Activated naive CD8-positive, alpha-beta T cell treated with anti-CD3 and anti-CD28 coated beads, Interleukin-2, amount 50 U/mL, for 24 hours (primary cell): ENCODE results near the gene TYROBP.
"Not testable (repeated sequence)": the region's sequence is repeated elsewhere in the genome, so short reads cannot be mapped to it uniquely, and the experiment has no call there.

ENCODE experiments used
- ATAC-seq: fragments of 150-1000 bp; cut with Tn5 transposase; one replicate; pipeline ENCODE4 v1.10.0; 2021
- DNase-seq: peaks from one replicate; pipeline ENCODE4 v3.0.0; 2021
- H3K27ac Mint-ChIP-seq: one replicate; pipeline ENCODE4 v1.8.0; 2021; ENCODE audit warnings: mild to moderate bottlenecking, mixed read lengths
- H3K27me3 Mint-ChIP-seq: one replicate; pipeline ENCODE4 v1.8.0; 2021; ENCODE audit warnings: mixed read lengths
- H3K36me3 Mint-ChIP-seq: one replicate; pipeline ENCODE4 v1.8.0; 2021; ENCODE audit warnings: low read depth, mixed read lengths
- H3K4me1 Mint-ChIP-seq: one replicate; pipeline ENCODE4 v1.8.0; 2021; ENCODE audit warnings: mixed read lengths
- H3K4me3 Mint-ChIP-seq: one replicate; pipeline ENCODE4 v1.8.0; 2021; ENCODE audit warnings: mild to moderate bottlenecking, moderate library complexity, mixed read lengths
- H3K9me3 Mint-ChIP-seq: one replicate; pipeline ENCODE4 v1.8.0; 2021; ENCODE audit warnings: mixed read lengths

TYROBP gene

DNA sequence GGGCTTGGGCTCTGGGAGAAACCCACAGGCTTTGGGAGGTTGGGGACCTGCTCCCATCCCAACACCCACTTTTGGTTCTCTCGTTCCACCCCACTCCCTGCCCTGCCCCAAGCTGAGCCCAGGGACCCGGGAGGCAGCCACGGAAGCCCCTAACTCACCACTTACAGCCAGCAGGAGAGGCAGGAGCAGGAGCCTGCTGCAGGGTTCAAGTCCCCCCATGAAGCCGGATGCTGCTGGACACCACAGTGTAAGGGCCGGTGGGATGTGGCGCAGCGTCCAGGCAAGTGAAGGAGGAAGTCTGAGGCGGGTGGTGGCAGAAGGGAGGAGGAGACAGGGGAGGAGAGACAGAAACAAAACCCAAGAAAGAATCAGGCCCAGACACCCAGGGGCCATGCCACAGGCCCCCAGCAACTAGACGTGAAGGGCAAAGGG is at the start of gene TYROBP:
TSS of gene TYROBP (minus strand) at position 286 of the 432 bp plus-strand sequence. CDS start at position 219, 67 bp downstream.
- no peak for ATAC-seq
- Mint-ChIP-seq H3K27ac (peak within 1 kb of the TSS; percentile 69), H3K36me3 (peaks cover 4% of the 10 kb centered on the region), H3K4me3 (peak within 1 kb of the TSS; percentile 36), H3K9me3 (no peaks in the 10 kb centered on the region), H3K4me1 (peaks cover 56% of the 10 kb centered on the region), H3K27me3 (no peaks in the 10 kb centered on the region)
- DNase-seq: no peak

DNA sequence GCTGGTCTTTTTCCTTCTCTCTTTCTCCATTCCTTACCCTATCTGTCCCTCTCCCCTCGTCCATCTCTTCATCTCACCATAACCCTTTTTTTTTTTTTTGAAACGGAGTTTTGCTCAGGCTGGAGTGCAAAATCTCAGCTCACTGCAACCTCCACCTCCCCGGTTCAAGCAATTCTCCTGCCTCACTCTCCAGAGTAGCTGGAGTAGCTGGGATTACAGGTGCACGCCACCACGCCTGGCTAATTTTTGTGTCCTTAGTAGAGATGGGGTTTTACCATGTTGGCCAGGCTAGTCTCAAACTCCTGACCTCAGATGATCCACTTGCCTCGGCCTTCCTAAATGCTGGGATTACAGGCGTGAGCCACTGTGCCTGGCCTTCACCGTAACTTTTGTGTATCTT is 49.3 kb upstream of the TYROBP start:
- not testable (repeated sequence) for H3K27ac Mint-ChIP-seq, H3K9me3 Mint-ChIP-seq, DNase-seq

DNA sequence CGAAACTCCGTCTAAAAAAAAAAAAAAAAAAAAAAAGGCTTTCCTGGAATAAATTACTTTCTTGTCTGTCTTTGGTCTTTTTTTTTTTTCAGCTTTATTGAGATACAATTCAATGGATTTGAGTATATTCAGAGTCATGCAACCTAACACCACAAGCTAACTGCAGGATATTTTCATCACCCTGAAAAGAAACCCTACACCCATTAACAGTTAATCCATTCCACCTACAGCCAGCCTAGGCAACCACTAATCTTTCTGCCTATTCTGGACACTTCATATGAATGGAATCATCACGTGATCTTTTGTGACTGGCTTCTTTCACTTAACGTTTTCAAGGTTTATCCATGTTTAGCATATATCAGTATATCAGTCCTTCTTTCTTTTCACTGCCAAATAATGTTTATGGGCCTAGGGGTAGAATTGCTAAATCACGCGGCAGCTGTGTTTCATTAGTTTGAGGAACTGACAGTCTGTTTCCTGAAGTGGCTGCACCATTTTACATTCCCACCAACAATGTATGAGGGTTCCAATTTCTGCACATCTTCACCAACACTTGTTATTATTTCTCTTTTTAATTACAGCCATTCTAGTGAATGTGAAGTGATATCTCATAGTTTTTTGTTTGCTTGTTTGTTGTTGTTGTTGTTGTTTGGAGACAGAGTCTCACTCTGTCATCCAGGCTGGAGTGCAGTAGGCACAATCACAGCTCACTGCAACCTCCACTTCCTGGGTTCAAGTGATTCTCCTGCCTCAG is 48.0 kb upstream of the TYROBP start:
- Mint-ChIP-seq H3K27me3 (peaks cover 12% of the 10 kb centered on the region), H3K4me1 (peaks cover 42% of the 10 kb centered on the region), H3K36me3 (no peaks in the 10 kb centered on the region), H3K27ac (no peak overlapping the region), H3K9me3 (no peaks in the 10 kb centered on the region), H3K4me3 (no peak overlapping the region)
- ATAC-seq: no peak
- no peak for DNase-seq

More for the DNA sequence above, 49.3 kb upstream of the TYROBP start:
- Mint-ChIP-seq H3K4me1 (peaks cover 39% of the 10 kb centered on the region), H3K27me3 (peaks cover 12% of the 10 kb centered on the region)
- not testable (repeated sequence) for H3K36me3 Mint-ChIP-seq, H3K4me3 Mint-ChIP-seq, ATAC-seq

- H3K9me3 Mint-ChIP-seq: no peaks in the 10 kb centered on the region
- H3K4me1 Mint-ChIP-seq: peaks cover 23% of the 10 kb centered on the region
- DNase-seq: no peak
- H3K36me3 Mint-ChIP-seq: no peaks in the 10 kb centered on the region
- no peak for ATAC-seq
- H3K27ac Mint-ChIP-seq: no peak overlapping the region
- no peak overlapping the region for H3K4me3 Mint-ChIP-seq
- no peaks in the 10 kb centered on the region for H3K27me3 Mint-ChIP-seq
Measured at GRCh38 chr19:35949131-35949530, 41.0 kb upstream of the TYROBP start.

DNA sequence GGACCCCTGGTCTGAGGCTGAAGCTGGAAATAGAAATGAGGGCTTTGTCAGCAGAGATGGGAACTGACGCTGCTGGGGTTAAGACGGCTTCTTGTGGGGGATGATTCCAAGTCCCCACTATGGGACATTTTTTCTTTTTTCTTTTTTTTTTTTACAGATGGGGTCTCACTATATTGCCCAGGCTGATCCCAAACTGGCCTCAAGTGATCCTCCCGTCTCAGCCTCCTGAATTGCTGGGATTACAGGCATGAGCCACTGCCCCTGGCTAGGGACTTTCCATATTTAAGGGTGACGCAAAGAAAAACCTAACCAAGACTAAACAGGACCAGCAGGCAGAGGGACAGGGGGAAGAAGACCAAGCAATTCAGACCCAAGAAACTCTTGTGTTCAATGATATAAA is 38.1 kb upstream of the TYROBP start:
- Mint-ChIP-seq H3K4me3 (no peak overlapping the region), H3K9me3 (no peaks in the 10 kb centered on the region), H3K36me3 (peaks cover 2% of the 10 kb centered on the region), H3K4me1 (peaks cover 6% of the 10 kb centered on the region), H3K27me3 (no peaks in the 10 kb centered on the region), H3K27ac (no peak overlapping the region)
- DNase-seq (no peak), ATAC-seq (no peak)

DNA sequence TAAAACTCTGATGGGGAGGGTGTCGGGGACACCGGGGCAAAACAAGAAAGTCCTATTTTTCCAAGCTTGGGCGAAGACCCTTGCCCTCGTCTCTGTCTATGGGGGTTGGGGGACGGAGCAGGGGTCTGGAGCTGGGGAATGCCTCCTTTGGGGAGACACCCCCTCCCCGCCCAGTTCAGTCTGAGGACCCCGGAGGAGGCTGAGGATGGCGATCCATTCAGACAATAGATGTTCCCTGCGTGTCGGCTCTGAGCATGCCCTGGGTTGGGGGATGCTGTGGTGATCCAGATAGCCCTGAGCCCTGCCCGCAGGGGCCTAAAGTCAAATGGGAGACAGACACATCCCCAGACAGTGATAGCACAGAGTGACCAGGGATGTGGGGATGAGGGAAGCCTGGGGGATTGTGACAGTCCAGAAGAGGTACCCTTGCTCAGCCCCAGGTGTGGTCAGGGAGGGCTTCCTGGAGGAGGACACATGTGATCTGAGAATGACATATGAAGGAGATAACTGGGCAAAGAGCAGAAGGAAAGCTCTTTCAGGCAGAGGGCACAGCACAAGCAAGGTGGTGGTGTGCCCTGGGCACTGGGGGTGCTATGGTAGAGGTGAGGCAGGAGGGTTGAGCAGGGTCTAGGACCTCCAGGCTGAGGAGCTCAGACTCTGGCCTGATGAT is 37.2 kb upstream of the TYROBP start:
- DNase-seq (no peak), ATAC-seq (no peak)
- no peak overlapping the region for H3K4me3 Mint-ChIP-seq
- no peak overlapping the region for H3K27ac Mint-ChIP-seq
- H3K4me1 Mint-ChIP-seq: peaks cover 6% of the 10 kb centered on the region
- no peaks in the 10 kb centered on the region for H3K27me3 Mint-ChIP-seq
- peaks cover 2% of the 10 kb centered on the region for H3K36me3 Mint-ChIP-seq
- no peaks in the 10 kb centered on the region for H3K9me3 Mint-ChIP-seq

GRCh38 chr19:35944556-35944955 is 36.5 kb upstream of the TYROBP start:
- H3K27ac Mint-ChIP-seq: no peak overlapping the region
- ATAC-seq: no peak

DNA sequence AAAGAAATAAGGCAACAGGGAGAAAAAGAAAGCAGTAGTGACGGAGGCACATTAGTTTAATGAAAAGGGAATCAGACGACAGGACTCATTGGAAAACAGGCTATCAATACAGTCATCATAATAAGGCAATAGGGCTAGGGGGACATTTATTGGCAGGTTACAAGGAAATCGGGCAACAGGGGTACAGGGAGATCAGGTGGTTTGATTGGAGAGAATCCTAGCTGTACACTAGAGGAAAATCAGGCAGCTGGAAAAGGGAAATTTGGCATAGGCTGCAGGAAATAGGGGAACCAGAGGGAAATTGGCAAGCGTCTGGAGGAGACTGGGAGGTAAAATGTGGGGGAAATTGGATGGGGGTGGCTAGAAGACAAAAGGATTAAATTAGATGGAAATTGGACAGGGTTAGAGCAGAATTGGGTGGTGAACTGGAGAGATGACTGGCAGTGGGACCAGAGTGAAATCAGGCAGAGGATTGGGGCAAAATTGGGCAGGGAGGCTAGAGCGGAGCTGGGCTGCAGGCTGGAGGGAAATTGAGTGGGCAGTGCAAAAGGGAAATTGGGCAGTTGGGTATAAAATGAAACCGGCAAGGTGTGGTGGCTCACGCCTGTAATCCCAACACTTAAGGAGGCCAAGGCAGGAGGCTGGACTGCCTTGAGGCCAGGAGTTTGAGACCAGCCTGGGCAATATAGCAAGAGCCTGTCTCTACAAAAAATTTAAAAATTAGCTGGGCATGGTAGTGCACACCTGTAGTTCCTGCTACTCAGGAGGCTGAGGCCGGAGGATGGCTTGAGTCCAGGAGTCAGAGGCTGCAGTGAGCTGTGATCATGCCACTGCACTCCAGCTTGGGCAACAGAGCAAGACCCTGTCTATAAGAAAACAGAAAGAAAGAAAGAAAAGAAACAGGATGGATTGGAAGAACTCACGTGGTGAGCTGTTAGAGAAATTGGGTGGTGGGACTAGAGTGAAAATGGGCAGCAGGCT is 35.5 kb upstream of the TYROBP start:
- H3K27ac Mint-ChIP-seq: no peak overlapping the region
- no peaks in the 10 kb centered on the region for H3K9me3 Mint-ChIP-seq
- DNase-seq: no peak

More at GRCh38 chr19:35944556-35944955, 36.5 kb upstream of the TYROBP start:
- Mint-ChIP-seq H3K4me3 (no peak overlapping the region), H3K9me3 (no peaks in the 10 kb centered on the region), H3K4me1 (peaks cover 6% of the 10 kb centered on the region), H3K36me3 (peaks cover 2% of the 10 kb centered on the region), H3K27me3 (no peaks in the 10 kb centered on the region)
- DNase-seq: no peak

GRCh38 chr19:35942235-35942634 is 34.1 kb upstream of the TYROBP start:
- Mint-ChIP-seq H3K27ac (no peak overlapping the region), H3K36me3 (peaks cover 2% of the 10 kb centered on the region), H3K4me1 (peaks cover 17% of the 10 kb centered on the region), H3K9me3 (no peaks in the 10 kb centered on the region), H3K4me3 (no peak overlapping the region), H3K27me3 (no peaks in the 10 kb centered on the region)
- ATAC-seq: no peak
- DNase-seq: no peak

More for the DNA sequence above, 35.5 kb upstream of the TYROBP start:
- H3K4me1 Mint-ChIP-seq: peaks cover 9% of the 10 kb centered on the region
- peaks cover 2% of the 10 kb centered on the region for H3K36me3 Mint-ChIP-seq
- H3K4me3 Mint-ChIP-seq: no peak overlapping the region
- H3K27me3 Mint-ChIP-seq: no peaks in the 10 kb centered on the region
- ATAC-seq: no peak

DNA sequence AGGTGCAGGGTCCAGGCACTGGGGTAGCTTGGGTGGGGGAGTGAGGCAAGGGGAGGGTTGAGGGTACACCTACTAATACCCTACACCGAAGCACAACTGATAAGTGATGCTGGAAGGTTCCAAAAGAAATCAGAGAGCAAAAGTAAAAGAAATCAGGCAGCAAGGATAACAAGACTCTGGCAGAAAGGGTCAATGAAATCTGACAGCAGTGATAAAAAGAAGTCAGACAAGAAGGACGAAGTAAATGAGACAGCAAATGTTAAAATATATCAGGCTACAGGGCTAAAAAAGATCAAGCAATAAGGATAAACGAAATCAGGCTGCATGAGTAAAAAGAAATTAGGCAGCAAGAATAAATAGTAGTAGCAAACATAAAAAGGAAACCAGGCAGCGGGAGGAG is 32.7 kb upstream of the TYROBP start:
- Mint-ChIP-seq H3K36me3 (peaks cover 2% of the 10 kb centered on the region), H3K9me3 (no peaks in the 10 kb centered on the region), H3K27me3 (peaks cover 3% of the 10 kb centered on the region), H3K4me1 (peaks cover 20% of the 10 kb centered on the region), H3K27ac (peak overlapping the region; percentile 42), H3K4me3 (no peak overlapping the region)
- no peak for ATAC-seq
- no peak for DNase-seq

DNA sequence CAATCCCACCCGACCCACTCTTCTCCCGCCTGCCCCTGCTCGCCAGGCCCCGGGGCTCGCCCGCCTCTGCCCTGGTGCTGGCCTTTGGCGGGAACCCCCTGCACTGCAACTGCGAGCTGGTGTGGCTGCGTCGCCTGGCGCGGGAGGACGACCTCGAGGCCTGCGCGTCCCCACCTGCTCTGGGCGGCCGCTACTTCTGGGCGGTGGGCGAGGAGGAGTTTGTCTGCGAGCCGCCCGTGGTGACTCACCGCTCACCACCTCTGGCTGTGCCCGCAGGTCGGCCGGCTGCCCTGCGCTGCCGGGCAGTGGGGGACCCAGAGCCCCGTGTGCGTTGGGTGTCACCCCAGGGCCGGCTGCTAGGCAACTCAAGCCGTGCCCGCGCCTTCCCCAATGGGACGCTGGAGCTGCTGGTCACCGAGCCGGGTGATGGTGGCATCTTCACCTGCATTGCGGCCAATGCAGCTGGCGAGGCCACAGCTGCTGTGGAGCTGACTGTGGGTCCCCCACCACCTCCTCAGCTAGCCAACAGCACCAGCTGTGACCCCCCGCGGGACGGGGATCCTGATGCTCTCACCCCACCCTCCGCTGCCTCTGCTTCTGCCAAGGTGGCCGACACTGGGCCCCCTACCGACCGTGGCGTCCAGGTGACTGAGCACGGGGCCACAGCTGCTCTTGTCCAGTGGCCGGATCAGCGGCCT is 32.1 kb upstream of the TYROBP start:
- H3K4me1 Mint-ChIP-seq: peaks cover 26% of the 10 kb centered on the region
- ATAC-seq (no peak), DNase-seq (no peak)
- peaks cover 3% of the 10 kb centered on the region for H3K27me3 Mint-ChIP-seq
- no peak overlapping the region for H3K27ac Mint-ChIP-seq
- H3K9me3 Mint-ChIP-seq: no peaks in the 10 kb centered on the region
- peaks cover 2% of the 10 kb centered on the region for H3K36me3 Mint-ChIP-seq
- no peak overlapping the region for H3K4me3 Mint-ChIP-seq

- no peak overlapping the region for H3K4me3 Mint-ChIP-seq
- DNase-seq: no peak
- H3K27me3 Mint-ChIP-seq: peaks cover 3% of the 10 kb centered on the region
- H3K4me1 Mint-ChIP-seq: peaks cover 30% of the 10 kb centered on the region
- no peak for ATAC-seq
- H3K9me3 Mint-ChIP-seq: no peaks in the 10 kb centered on the region
- peaks cover 2% of the 10 kb centered on the region for H3K36me3 Mint-ChIP-seq
- H3K27ac Mint-ChIP-seq: no peak overlapping the region
Measured at GRCh38 chr19:35939307-35940077, 31.4 kb upstream of the TYROBP start.
